Mesendoderm (in vitro differentiated cells): Measurements from ENCODE around the gene ITGB6. TPM values are rescaled to one million over a fixed set of nuclear protein-coding genes. Genes with fewer than 3 reads are reported as not detected.

Experiments used
- DNase-seq: peaks from one replicate; pipeline ENCODE4 v3.0.0; 2013
- H2AK5ac ChIP-seq: 2 replicates; pipeline ENCODE4 v1.6.1; 2013; ENCODE audit warnings: low read length, inconsistent platforms
- H2BK120ac ChIP-seq: 2 replicates; pipeline ENCODE4 v1.6.1; 2013; ENCODE audit warnings: low read depth, mild to moderate bottlenecking, low read length, moderate library complexity, mixed read lengths
- H2BK15ac ChIP-seq: replicated peaks from 2 replicates; pipeline ENCODE4 v1.6.1; 2013; ENCODE audit warnings: low read depth, mild to moderate bottlenecking, moderate library complexity
- H2BK5ac ChIP-seq: 2 replicates; pipeline ENCODE4 v1.6.1; 2013; ENCODE audit warnings: low read length, inconsistent platforms
- H3K18ac ChIP-seq: 2 replicates; pipeline ENCODE4 v1.6.1; 2013; ENCODE audit warnings: mild to moderate bottlenecking, low read length, mixed read lengths
- H3K23ac ChIP-seq: one replicate; pipeline ENCODE4 v1.6.1; 2013; ENCODE audit warnings: low read length
- H3K27ac ChIP-seq: 2 replicates; pipeline ENCODE4 v1.5.1; 2013; ENCODE audit warnings: low read depth, mild to moderate bottlenecking, inconsistent platforms, low read length, moderate library complexity
- H3K27me3 ChIP-seq: 2 replicates; pipeline ENCODE4 v1.6.1; 2013; ENCODE audit warnings: low read length, control low read depth, mild to moderate bottlenecking, inconsistent platforms; ENCODE audit not compliant: insufficient read depth, poor library complexity
- H3K36me3 ChIP-seq: 2 replicates; pipeline ENCODE4 v1.6.1; 2013; ENCODE audit warnings: low read length, inconsistent platforms; ENCODE audit not compliant: control insufficient read depth, insufficient read depth
- H3K4ac ChIP-seq: one replicate; pipeline ENCODE4 v1.6.1; 2013; ENCODE audit warnings: low read depth, mild to moderate bottlenecking, low read length, moderate library complexity
- H3K4me1 ChIP-seq: 2 replicates; pipeline ENCODE4 v1.6.1; 2013; ENCODE audit warnings: low read depth, low read length, inconsistent platforms; ENCODE audit not compliant: control insufficient read depth
- H3K4me2 ChIP-seq: 2 replicates; pipeline ENCODE4 v1.6.1; 2013; ENCODE audit warnings: low read length
- H3K4me3 ChIP-seq: 2 replicates; pipeline ENCODE4 v1.5.1; 2013; ENCODE audit warnings: mild to moderate bottlenecking, low read length
- H3K56ac ChIP-seq: one replicate; pipeline ENCODE4 v1.6.1; 2013; ENCODE audit warnings: low read length
- H3K79me1 ChIP-seq: 2 replicates; pipeline ENCODE4 v1.6.1; 2013; ENCODE audit warnings: low read length, inconsistent platforms
- H3K79me2 ChIP-seq: 2 replicates; pipeline ENCODE4 v1.6.1; 2013; ENCODE audit warnings: mild to moderate bottlenecking, low read length; ENCODE audit not compliant: control insufficient read depth, insufficient read depth
- H3K9ac ChIP-seq: 2 replicates; pipeline ENCODE4 v1.6.1; 2013; ENCODE audit warnings: low read length, inconsistent platforms
- H4K5ac ChIP-seq: one replicate; pipeline ENCODE4 v1.6.1; 2013; ENCODE audit warnings: low read length
- H4K8ac ChIP-seq: one replicate; pipeline ENCODE4 v1.6.1; 2013; ENCODE audit warnings: low read depth, mild to moderate bottlenecking, control low read depth, low read length, moderate library complexity
- WGBS: extraction: QIAGEN DNeasy Blood & Tissue Kit; methylation state at CpG from one replicate; pipeline ENCODE4 v1.1.7; 2013; ENCODE audit warnings: low lambda C conversion rate, missing lambda C conversion rate; ENCODE audit not compliant: insufficient coverage; ENCODE audit errors: extremely low coverage; 5-methylcytosine and 5-hydroxymethylcytosine counted together
- polyA plus RNA-seq, 2 experiments: library from polyadenylated mRNA; stranded (reverse); fragments of 200-250 nt; gene quantifications; one replicate each; pipeline ENCODE4 v1.2.3, GENCODE V29; 2013

Gene ITGB6, protein sequence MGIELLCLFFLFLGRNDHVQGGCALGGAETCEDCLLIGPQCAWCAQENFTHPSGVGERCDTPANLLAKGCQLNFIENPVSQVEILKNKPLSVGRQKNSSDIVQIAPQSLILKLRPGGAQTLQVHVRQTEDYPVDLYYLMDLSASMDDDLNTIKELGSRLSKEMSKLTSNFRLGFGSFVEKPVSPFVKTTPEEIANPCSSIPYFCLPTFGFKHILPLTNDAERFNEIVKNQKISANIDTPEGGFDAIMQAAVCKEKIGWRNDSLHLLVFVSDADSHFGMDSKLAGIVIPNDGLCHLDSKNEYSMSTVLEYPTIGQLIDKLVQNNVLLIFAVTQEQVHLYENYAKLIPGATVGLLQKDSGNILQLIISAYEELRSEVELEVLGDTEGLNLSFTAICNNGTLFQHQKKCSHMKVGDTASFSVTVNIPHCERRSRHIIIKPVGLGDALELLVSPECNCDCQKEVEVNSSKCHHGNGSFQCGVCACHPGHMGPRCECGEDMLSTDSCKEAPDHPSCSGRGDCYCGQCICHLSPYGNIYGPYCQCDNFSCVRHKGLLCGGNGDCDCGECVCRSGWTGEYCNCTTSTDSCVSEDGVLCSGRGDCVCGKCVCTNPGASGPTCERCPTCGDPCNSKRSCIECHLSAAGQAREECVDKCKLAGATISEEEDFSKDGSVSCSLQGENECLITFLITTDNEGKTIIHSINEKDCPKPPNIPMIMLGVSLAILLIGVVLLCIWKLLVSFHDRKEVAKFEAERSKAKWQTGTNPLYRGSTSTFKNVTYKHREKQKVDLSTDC
- not detected for polyA plus RNA-seq (2013, experiment 1 of 2)
- not detected for polyA plus RNA-seq (2013, experiment 2 of 2)

- Histone ChIP-seq H3K36me3 (no peaks in the 10 kb centered on the region), H3K4me2 (no peak within 1 kb of the TSS), H3K27ac (no peak within 1 kb of the TSS), H2BK15ac (no peak within 1 kb of the TSS), H3K79me1 (no peaks in the 10 kb centered on the region), H4K8ac (no peak within 1 kb of the TSS), H3K23ac (no peak within 1 kb of the TSS), H3K56ac (no peak within 1 kb of the TSS), H3K4me1 (peaks cover 2% of the 10 kb centered on the region), H2AK5ac (no peak within 1 kb of the TSS), H2BK5ac (no peak within 1 kb of the TSS), H3K4ac (no peak within 1 kb of the TSS), H2BK120ac (no peak within 1 kb of the TSS), H3K9ac (no peak within 1 kb of the TSS), H3K27me3 (no peaks in the 10 kb centered on the region), H3K18ac (no peak within 1 kb of the TSS), H3K4me3 (no peak within 1 kb of the TSS), H4K5ac (no peak within 1 kb of the TSS), H3K79me2 (no peaks in the 10 kb centered on the region)
- no peak for DNase-seq
- WGBS = no CpG with 5 or more reads among the region's 9 CpGs
Measured at GRCh38 chr2:160199683-160200389, at the start of gene ITGB6. Gene ITGB6, minus strand, starts transcription at chr2:160200272. Its CDS starts 209 bp downstream, at chr2:160200063.

DNA sequence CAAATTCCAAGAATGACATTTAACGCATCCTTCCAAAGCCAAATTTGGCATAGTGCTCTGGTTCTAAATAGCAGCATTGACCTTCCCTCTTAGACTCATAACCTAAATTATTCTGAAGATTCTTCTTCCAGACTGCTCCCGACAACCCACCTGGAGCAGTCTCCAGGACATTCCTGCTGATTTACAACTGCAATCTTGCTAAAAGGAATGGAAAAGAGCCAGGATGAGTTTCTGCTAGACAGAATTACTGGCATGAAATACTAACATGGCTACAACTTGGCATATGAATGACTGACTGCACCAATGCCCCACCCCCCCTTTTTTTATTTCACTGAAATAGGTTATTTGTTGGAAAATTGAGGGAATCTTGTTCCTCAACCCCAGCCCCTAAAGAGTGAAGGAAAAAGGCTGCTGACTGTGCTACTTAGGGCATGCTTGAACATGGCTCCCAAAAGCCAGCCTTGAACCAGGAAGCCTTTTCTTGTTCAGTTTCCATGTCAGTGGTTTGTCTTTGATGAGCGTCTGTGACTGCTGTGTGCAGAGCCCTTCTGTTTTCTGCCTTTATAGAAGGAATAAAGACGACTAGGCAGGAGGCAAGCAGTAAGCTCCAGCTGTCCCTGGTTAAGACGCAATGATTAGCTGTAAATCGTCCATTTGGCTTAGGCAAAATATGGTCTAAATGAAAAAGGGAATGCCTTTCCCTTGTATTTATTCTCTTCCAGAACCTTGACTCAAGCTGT, 47.4 kb upstream of the ITGB6 start:
- H3K36me3 ChIP-seq = no peaks in the 10 kb centered on the region
- H2BK120ac ChIP-seq = no peak overlapping the region
- H3K18ac ChIP-seq = no peak overlapping the region
- H3K9ac ChIP-seq = no peak overlapping the region
- no peak overlapping the region for H3K56ac ChIP-seq
- DNase-seq = no peak
- no peak overlapping the region for H2BK15ac ChIP-seq
- no peaks in the 10 kb centered on the region for H3K79me2 ChIP-seq
- no peak overlapping the region for H3K27ac ChIP-seq
- H3K4me2 ChIP-seq = no peak overlapping the region
- H2AK5ac ChIP-seq = no peak overlapping the region
- peaks cover 1% of the 10 kb centered on the region for H3K4me1 ChIP-seq
- no peak overlapping the region for H3K4me3 ChIP-seq
- H3K79me1 ChIP-seq = no peaks in the 10 kb centered on the region
- no peak overlapping the region for H2BK5ac ChIP-seq
- no peak overlapping the region for H4K5ac ChIP-seq
- no peak overlapping the region for H4K8ac ChIP-seq
- no peak overlapping the region for H3K23ac ChIP-seq
- H3K4ac ChIP-seq = no peak overlapping the region
- H3K27me3 ChIP-seq = no peaks in the 10 kb centered on the region
- WGBS = no CpG with 5 or more reads among the region's 6 CpGs

GRCh38 chr2:160246356-160246755, 46.3 kb upstream of the ITGB6 start:
- Histone ChIP-seq H3K4me3 (no peak overlapping the region), H2BK15ac (no peak overlapping the region), H3K56ac (no peak overlapping the region), H3K79me1 (no peaks in the 10 kb centered on the region), H2BK5ac (no peak overlapping the region), H4K8ac (no peak overlapping the region), H3K9ac (no peak overlapping the region), H3K18ac (no peak overlapping the region), H3K36me3 (no peaks in the 10 kb centered on the region), H3K79me2 (no peaks in the 10 kb centered on the region), H3K4ac (no peak overlapping the region), H2BK120ac (no peak overlapping the region), H2AK5ac (no peak overlapping the region), H3K4me2 (no peak overlapping the region), H3K27me3 (no peaks in the 10 kb centered on the region), H3K27ac (no peak overlapping the region), H3K23ac (no peak overlapping the region), H4K5ac (no peak overlapping the region), H3K4me1 (peaks cover 1% of the 10 kb centered on the region)
- no CpG with 5 or more reads among the region's 2 CpGs for WGBS
- DNase-seq = no peak

GRCh38 chr2:160245614-160246155, 45.6 kb upstream of the ITGB6 start:
- Histone ChIP-seq H3K36me3 (no peaks in the 10 kb centered on the region), H2BK15ac (no peak overlapping the region), H4K5ac (no peak overlapping the region), H3K18ac (no peak overlapping the region), H3K27me3 (no peaks in the 10 kb centered on the region), H3K4me2 (no peak overlapping the region), H3K4me1 (peaks cover 1% of the 10 kb centered on the region), H3K79me1 (no peaks in the 10 kb centered on the region), H3K4me3 (no peak overlapping the region), H3K23ac (no peak overlapping the region), H2AK5ac (no peak overlapping the region), H4K8ac (no peak overlapping the region), H2BK5ac (no peak overlapping the region), H3K79me2 (no peaks in the 10 kb centered on the region), H3K27ac (no peak overlapping the region), H3K9ac (no peak overlapping the region), H3K56ac (no peak overlapping the region), H3K4ac (no peak overlapping the region), H2BK120ac (no peak overlapping the region)
- no peak for DNase-seq
- WGBS = 100% methylated on average over 1 of the region's 5 CpGs

DNA sequence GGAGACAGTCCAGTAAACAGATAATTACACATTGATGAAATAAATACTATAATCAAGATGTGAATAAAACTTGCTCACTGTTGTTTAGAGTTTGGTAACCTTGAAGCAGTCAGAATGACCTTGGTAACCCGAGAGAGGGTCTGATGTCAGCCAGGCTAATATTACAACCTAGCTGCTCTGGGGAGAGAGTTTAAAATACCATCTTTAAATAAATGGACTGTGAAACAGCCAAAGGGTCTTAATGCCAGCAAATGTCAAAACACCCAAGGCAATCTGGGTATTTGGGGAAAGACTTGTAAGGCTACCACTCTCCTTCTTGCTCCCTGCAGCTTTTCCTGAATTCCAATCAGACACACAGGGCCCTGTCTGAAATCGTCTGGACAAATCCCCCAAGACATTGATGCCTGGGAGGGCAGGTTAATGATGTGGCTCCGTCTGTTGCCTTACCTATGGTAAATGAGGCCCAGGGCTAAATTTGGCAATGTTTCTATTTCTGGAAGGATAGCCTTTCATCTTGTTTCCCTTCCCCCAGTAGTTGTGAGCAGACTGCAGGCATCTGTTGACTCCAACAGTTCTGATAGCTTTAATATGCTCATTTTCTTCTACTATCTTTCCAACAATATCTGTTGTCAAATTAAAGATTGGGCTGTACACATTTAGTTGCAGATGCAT, 43.0 kb upstream of the ITGB6 start:
- no peak overlapping the region for H3K27ac ChIP-seq

More for the DNA sequence above, 43.0 kb upstream of the ITGB6 start:
- no peak overlapping the region for H4K8ac ChIP-seq
- no peak overlapping the region for H3K23ac ChIP-seq
- peaks cover 1% of the 10 kb centered on the region for H3K4me1 ChIP-seq
- H3K56ac ChIP-seq = no peak overlapping the region
- no CpG with 5 or more reads among the region's 3 CpGs for WGBS
- no peaks in the 10 kb centered on the region for H3K27me3 ChIP-seq
- H2BK120ac ChIP-seq = no peak overlapping the region
- H2BK5ac ChIP-seq = no peak overlapping the region
- H3K18ac ChIP-seq = no peak overlapping the region
- H2BK15ac ChIP-seq = no peak overlapping the region
- H3K4me3 ChIP-seq = no peak overlapping the region
- H4K5ac ChIP-seq = no peak overlapping the region
- H2AK5ac ChIP-seq = no peak overlapping the region
- no peaks in the 10 kb centered on the region for H3K36me3 ChIP-seq
- no peaks in the 10 kb centered on the region for H3K79me1 ChIP-seq
- H3K79me2 ChIP-seq = no peaks in the 10 kb centered on the region
- H3K4ac ChIP-seq = no peak overlapping the region
- no peak overlapping the region for H3K4me2 ChIP-seq
- DNase-seq = no peak
- H3K9ac ChIP-seq = no peak overlapping the region
